HG02759 (cell line): ENCODE measurements around the gene CCN6.

ENCODE experiments used
- ATAC-seq: cut with Tn5 transposase; IDR thresholded peaks from one replicate; pipeline ENCODE4 v1.9.1; 2021; ENCODE audit warnings: mild to moderate bottlenecking, moderate library complexity; ENCODE audit not compliant: unreplicated experiment

The CCN6 gene

DNA sequence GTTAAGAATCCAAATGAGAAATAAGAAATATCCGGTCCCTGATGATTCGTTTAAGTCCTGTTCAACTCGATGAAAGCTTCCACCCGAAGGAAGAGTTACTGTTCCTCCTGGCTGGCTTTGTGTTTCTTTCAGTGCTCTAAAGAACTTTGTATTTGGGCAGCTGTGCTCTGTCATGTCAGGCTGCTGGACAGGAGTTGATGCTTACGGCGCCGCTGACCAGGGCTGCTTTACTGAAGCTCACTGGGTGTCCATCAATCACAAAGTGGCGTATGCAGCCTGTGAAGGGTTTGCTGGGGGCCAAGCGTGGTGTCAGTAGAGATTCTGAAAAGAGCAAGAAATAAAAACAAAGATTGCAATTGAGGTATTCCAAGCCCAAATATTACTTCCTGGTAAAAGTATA, 55.4 kb downstream of the CCN6 start:
- ATAC-seq = no peak

DNA sequence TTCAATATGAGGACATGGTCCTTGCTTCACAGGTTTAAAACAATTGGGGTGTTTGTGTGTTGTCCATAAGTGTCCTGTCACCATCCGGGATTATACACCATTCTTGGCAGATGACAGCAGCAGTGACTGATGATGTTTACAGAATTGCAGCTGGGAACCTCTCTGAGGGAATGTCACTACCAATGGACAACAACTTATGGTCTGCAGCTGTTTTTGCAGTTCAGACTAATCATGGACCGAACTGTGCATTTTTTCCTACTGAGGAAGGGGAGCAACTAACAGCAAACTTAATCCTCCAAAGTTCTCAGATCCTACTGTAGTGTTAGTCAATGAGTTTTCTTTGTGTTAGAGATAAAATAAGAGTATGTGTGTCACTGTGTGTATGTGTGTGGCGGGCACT, 59.5 kb downstream of the CCN6 start:
- ATAC-seq = no peak

DNA sequence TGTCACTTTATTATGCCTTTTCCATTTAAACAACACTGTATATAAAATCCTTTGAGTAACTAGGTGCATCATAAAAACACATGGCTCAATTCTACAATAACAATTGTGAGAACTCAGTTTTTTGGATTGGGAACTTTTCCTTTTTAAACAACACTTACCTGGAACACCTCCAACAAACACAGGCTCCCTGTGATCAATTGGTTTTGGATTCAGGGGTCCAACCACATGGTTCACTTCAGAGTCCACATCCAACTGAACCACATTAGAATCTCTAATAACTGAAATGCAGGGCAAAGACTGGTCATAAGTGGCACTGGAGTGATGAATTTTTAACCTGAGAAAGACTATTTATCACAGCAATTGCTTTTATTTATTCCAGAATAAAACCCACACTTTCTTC, 60.0 kb downstream of the CCN6 start:
- no peak for ATAC-seq

DNA sequence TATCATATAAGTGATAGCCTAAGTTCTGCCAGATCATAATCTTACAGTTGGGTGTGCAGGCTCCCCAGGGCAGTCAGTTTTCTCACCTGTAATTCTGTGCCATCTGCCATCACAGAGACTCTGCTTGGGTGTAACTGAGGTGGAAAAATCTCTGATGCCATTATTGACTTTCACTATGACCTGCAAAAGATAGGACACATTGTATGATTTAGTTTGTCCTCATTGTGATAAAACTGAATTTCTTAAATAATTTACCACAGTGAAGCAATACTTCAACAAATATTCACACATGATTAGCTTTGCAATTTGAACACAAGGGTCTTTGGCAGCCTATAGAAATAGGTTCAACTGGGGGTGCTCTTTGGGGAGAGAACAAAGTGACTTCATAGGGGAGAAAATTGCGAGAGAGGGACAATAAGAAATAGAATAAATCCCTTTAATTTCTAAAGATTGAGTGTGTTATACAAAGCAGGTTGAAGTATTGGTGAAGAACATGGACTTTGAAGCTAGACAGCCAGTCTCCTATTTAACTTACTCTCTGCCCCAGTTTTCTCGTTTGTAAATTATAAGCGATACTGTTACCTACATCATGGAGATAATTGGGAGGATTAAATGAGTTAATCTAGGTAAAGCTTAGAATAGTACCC, 60.8 kb downstream of the CCN6 start:
- ATAC-seq = no peak

DNA sequence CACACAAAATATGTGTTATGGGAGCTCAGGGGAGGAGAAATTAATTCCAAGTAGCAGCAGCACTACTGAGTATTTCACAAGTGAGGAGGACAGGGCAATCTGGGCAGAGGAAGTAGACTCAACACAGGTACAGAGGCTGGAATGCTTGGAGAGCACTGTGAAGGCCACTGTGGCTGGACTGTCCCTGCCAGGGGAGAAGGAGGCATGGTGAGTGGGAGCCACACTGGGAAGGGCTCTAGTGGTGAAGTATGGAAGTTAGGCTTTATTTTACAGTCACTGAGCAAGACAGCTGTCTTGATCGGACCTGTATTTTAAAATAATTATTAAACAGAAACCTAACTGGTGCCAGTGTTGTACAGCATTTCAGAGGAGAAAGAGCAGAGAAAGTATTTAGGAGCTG, 62.3 kb downstream of the CCN6 start:
- ATAC-seq = no peak

DNA sequence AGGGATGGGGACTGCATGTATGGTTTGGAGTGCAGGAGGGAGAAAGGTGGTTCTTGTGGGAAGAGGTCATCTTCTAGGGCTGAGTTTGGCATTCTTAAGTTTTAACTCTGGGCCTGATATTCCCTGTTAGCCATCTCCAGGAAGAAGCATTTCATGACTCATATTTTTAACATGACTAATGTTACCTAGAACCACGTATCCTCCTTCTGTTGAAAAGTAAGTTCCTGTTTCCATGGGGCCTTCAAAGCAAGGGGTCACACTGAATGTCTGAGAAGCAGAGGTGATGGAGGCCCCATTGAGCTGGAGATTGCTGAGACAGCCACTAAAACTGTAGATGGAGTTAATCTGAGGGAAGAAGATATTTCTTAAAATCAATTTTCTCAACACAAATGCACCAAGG, 63.6 kb downstream of the CCN6 start:
- ATAC-seq = no peak

DNA sequence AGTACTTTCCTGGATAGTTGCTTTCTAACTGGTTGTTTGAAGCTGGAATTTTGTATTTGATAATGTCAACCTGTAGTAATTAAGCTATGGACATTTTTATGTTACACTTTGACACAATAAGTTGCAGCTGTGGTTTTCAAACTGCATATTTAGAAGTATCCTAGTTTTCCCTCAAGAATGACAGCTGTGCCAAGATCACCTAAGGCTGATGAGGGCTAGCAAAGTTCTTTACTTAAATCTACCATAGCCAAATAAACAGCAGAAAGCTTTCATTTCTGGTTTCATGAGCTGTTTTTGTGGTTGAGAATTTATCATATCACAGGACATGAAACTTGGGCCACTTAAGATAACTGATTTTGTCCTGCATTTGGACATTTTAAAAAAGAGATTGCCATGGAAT, 64.1 kb downstream of the CCN6 start:
- no peak for ATAC-seq
